Measurements from ENCODE around the gene ATP8A1.
"Not testable (repeated sequence)": the region's sequence is repeated elsewhere in the genome, so short reads cannot be mapped to it uniquely, and the experiment has no call there.

ATP8A1 gene

GRCh38 chr4:42490015-42490414 is 166.9 kb downstream of the ATP8A1 start:
- DNase-seq: no peak

- DNase-seq: no peak
These were observed 167.8 kb downstream of the ATP8A1 start for GRCh38 chr4:42489095-42489494.

DNA sequence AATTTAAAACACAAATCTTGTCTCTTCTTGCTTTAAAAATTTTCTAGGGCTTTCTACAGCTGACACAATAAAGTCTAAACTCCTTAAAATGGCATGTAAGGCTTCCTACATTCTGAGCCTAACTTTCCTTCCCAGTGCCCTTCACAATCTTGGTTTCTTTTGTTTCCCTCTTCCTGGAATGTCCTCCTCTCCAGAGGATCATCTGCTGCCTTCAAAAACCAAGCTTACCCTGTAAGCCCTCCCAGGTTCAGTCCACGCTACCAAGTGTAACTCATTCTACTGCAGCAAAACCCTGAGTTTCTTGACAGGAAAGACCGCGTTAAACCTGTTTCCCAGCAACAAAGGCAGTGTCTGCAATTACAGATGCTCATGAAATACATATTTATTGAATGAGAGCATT is 168.4 kb downstream of the ATP8A1 start:
- DNase-seq: no peak

GRCh38 chr4:42488114-42488513 is 168.8 kb downstream of the ATP8A1 start:
- DNase-seq: no peak

DNA sequence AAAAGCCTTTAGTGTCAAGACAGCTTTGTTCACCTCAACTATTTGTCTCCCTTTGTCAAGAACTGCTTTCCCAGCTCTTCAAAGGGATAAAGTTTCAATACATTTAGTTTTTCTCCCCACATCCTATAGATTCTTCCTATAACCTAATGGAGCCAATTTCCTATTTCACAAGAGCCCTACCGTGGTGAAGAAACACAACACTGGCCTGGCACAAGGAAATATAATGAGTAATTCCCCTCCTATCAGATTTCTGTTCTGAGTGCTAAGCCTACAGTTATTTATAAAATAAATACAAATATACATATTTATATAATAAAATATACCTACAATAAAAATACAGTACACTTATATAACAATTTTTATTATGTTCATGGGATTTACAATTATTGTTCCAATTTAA is 169.7 kb downstream of the ATP8A1 start:
- DNase-seq: no peak

- not testable (repeated sequence) for DNase-seq
These were observed 170.7 kb downstream of the ATP8A1 start for GRCh38 chr4:42486156-42486555.

DNA sequence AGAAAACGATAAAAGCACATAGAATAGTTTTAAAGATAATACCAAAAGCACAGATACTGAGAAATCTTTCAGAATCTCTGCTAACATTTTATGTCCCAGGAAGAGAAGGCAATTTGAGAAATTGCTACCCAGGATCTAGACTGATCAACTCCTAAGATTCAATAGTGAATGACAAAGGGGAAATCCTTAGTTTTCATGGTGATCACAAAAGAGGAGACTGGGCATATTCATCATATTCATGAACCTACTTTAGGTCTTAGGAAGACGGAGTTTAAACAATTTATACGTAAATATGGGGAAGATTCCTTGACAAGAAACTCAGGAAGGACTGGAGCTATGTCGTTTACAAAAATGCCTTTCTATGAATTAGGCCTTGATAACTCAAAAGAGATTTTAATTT is 172.3 kb downstream of the ATP8A1 start:
- DNase-seq: no peak

GRCh38 chr4:42483426-42484379 is 173.2 kb downstream of the ATP8A1 start:
- no peak for DNase-seq

GRCh38 chr4:42482516-42483327 is 174.2 kb downstream of the ATP8A1 start:
- DNase-seq: no peak

DNA sequence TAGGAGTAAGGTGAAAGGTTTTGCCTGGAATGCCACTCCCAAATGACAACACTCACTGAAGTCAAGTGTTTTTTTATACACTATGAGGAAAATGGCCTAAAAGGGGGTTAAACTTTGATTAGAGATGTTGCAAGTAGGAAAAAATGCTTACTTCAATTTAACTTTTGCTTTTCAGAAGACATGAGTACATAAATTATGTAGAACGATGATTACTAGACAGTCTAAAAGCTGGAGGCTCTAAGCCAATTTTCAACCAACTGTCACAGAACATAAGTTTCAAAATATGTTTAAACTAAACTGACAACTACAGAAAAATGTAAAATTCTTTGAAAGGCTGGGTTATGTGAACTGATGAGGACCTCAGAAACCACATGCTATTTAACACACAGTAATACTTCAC is 176.2 kb downstream of the ATP8A1 start:
- no peak for DNase-seq

DNA sequence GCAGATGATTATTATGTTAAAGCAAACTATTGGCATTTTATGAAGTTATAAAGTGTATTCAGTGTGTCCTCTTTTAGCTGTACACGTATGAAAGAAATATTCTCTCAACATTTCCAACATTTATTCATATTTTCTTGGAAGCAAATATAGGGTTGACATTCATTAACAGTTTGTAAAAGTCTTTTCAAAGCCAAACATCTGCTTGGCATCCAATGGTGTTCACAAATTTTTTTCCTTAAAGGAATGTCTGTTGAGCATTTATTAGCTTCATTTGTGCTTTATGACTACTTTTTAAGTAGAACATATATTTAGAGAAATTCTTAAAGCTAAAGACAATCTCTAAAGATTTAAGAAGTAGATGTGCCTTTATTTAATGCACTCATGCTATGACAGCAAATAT is 176.6 kb downstream of the ATP8A1 start:
- DNase-seq: no peak

DNA sequence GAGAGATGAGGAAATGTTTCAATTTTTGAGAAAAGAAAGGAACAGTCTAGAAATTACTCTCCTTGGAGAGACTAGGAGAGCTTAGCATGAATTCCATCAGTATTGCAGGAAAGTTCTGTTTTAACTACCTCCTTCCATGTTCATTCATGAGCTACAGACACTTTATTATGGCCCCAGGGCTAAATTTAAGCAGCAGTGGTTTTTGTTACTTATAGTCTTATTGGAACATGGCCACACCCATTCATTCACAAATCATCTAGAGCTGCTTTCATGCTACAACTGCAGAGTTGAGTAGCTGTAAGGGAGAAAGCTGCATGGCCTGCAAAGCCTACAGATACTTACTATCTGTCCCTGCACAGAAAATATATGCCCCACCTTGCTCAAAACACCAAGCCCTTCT is 178.0 kb downstream of the ATP8A1 start:
- no peak for DNase-seq

DNA sequence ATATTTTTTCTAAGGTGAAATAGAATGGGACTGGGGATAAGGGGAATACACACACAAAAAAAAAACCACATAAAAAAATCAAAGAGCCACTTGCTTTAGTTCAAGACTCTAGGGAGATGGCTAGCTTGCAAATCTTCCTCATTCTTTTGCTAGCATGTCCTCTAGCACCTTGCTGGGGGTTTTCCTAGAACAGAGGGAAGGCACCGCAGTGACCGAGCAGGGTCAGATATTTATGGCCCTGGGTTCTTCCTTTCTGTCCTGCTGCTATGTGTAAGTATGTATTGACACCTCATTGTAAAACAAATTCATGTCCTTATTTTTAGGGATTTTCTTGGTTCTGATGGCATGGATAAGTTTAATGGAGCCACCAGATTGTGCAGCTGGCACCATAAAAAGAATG is 178.4 kb downstream of the ATP8A1 start:
- DNase-seq: no peak

DNA sequence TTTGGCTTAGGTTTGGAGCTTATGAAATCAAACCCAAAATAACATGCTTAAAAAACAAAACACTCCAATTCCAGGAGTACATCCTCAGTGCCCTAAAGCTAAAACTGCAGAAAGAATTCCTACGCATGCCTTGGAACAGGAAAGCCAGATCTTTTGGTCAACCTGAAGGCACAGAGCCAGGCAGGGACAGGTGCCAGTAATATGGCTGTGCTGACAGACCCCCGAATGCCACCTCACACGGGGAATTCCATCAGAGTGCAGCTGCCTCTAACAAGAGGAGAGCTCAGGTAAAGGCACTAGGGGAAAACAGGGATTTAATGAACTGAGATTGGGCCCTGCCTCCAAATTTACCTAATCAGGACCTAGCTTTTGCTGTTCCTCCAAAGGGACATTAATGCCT is 182.5 kb downstream of the ATP8A1 start:
- DNase-seq: no peak

DNA sequence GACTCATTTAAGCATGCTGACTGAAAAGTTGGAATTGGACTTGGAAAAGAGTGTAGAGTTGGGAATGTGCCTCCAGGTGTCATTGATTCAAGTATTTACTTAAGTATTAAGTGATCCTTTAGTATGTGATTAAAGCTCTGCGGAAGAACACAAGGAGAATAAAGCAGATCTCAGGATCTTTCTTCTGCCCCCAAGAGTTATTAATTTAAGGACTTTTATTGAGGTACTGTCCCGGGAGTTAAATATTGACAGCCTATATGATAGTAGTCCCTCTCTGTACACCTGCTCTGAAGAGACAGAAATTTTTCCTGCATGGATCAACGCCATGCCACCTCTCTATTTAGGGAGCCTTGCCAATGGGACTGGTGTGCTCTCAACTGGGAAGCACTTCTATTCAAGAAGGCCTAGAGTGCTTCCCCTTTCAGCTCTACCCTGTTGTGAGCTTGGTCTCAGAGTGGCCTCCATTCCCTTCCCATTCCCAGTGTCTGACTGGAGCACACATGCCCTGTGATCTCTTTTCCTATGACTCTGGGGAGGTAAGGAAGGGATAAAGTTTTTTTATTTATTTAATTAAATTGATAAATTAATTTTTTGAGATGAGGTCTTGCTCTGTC is 183.7 kb downstream of the ATP8A1 start:
- no peak for DNase-seq

GRCh38 chr4:42471896-42472295 is 185.0 kb downstream of the ATP8A1 start:
- DNase-seq: no peak

DNA sequence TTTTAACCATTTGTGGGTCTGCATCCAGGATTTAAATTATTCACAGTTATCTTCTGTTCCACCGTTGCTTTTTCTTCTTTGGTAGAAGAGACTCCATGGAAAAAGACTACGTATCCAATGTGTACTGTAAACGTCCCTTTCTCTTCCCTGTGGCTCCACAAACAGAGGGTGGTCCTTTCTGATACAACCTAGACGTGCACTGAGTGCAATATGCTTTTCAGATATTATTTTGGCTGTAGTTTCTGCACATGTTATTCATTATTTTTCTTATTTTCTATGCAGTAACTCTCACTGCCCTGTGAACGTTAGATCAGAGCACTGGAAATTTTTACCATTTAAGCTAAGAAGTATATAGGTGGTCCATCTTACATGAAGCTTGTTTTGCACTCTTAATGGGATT is 186.9 kb downstream of the ATP8A1 start:
- no peak for DNase-seq

DNA sequence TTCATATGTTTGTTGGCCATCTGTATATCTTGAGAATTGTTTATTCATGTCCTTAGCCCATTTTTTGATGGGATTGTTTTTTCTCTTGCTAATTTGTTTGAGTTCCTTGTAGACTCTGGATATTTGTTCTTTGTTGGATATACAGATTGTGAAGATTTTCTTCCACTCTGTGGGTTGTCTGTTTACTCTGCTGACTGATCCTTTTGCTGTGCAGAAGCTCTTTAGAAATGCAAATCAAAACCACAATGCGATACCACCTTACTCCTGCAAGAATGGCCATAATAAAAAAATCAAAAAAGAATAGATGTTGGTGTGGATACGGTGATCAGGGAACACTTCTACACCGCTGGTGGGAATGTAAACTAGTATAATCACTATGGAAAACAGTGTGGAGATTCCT is 189.1 kb downstream of the ATP8A1 start:
- not testable (repeated sequence) for DNase-seq

- DNase-seq: no peak
These were observed 190.5 kb downstream of the ATP8A1 start for GRCh38 chr4:42466273-42466844.

- no peak for DNase-seq
These were observed 192.3 kb downstream of the ATP8A1 start for GRCh38 chr4:42464550-42465094.

DNA sequence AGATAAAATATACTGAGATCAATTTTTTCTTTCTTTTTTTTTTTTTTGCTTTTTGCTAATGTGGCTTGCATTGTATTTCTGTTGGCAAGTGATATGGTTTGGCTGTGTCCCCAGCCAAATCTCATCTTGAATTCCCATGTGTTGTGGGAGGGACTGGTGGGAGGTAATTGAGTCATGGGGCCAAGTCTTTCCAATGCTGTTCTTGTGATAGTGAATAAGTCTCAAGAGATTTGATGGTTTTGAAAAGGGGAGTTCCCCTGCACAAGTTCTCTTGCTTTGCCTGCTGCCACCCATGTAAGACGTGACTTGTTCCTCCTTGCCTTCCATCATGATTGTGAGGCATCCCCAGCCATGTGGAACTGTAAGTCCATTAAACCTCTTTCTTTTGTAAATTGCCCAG is 195.7 kb downstream of the ATP8A1 start:
- not testable (repeated sequence) for DNase-seq

- DNase-seq: no peak
These were observed 196.9 kb downstream of the ATP8A1 start for GRCh38 chr4:42460043-42460442.

GRCh38 chr4:42458657-42459056 is 198.2 kb downstream of the ATP8A1 start:
- DNase-seq: no peak

All from islet precursor cell (in vitro differentiated cells).